ENCODE results near the gene NRCAM.

NRCAM gene

GRCh38 chr7:108128514-108128913, 327.7 kb downstream of the NRCAM start:
- DNase-seq (ENCODE audit: extremely low read depth, low read depth) = no peak
- no peak for TF ChIP-seq CTCF (IDR thresholded peaks at IDR 0.05; ENCODE audit: low read depth, low read length)

DNA sequence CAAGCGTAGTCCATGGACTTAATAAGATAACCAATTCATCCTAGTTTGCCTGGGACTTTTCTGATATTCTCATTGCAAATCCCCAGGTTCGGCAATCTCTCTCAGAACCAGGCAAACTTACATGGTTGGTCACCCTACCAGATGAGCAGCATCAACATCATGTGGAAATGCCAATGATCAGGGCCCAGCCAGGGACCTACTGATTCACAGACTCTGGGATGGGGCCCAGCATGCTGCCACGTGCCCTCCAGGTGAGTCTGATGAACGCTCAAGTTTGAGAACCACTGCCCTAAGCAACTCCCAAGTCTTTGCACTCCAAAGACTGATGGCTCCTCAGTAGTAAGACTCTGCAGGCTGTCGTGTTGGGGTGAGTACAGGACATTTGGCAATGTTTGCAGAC, 328.8 kb downstream of the NRCAM start:
- no peak for DNase-seq (ENCODE audit: extremely low read depth, low read depth)
- no peak for TF ChIP-seq CTCF (IDR thresholded peaks at IDR 0.05; ENCODE audit: low read depth, low read length)

DNA sequence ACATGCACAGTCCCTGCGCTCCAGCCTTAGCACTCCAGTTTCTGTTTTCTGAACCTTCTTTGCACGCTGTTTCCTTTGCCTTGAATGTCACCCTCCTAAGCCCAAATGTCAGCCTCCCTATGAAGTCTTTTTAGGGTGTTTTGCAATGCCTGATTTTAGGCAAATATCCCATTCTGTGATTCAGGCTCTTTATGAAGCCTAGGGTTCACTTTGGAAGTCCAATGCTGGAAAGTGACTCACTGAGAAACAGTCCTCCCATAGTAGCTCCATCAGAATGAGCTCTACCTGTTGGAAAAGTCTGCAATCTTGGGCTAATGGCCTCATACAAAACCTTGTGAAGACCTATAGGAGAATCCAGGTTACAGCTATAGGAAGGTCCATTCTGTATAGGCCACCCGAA, 331.4 kb downstream of the NRCAM start:
- DNase-seq (ENCODE audit: extremely low read depth, low read depth) = no peak
- no peak for TF ChIP-seq CTCF (IDR thresholded peaks at IDR 0.05; ENCODE audit: low read depth, low read length)

GRCh38 chr7:108122181-108122580, 334.1 kb downstream of the NRCAM start:
- TF ChIP-seq CTCF (IDR thresholded peaks at IDR 0.05; ENCODE audit: low read depth, low read length) = no peak

GRCh38 chr7:108120933-108121332, 335.3 kb downstream of the NRCAM start:
- no peak for DNase-seq (ENCODE audit: extremely low read depth, low read depth)
- TF ChIP-seq CTCF (IDR thresholded peaks at IDR 0.05; ENCODE audit: low read depth, low read length) = no peak

More at GRCh38 chr7:108122181-108122580, 334.1 kb downstream of the NRCAM start:
- no peak for DNase-seq (ENCODE audit: extremely low read depth, low read depth)

DNA sequence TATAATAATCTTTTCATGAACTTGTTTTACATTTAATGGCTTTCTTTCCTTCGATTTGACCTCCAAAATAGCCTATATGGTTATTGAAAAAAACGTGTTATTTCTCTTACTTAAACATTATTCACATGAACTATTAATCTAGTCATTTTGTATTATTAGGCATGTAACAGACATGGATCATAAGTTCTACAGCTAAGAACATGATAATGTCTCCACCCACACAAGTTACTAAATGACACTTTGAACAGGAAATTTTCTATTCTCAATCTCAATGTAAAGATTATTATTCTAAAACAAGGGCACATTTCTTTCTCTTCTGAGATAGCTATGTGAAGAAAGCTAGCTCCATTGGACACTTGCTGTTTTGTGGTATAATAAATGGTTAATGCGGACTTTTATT, 336.0 kb downstream of the NRCAM start:
- no peak for TF ChIP-seq CTCF (IDR thresholded peaks at IDR 0.05; ENCODE audit: low read depth, low read length)

DNA sequence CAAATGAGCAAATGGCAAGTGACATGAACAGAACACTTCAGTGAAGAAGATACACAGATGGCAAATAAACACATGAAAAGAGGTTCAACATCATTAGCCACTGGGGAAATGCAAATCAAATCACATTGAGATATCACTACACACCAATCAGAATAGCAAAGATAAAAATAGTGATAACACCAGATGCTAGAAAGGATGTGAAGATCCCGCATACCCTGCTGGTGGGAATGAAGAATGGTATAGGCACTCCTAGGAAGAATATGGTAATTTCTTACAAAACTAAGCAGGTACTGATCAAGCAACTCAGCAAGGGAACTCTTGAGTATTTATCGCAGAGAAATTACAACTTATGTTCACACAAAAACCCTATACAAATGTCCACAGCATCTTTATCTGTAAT, 337.3 kb downstream of the NRCAM start:
- no peak for TF ChIP-seq CTCF (IDR thresholded peaks at IDR 0.05; ENCODE audit: low read depth, low read length)
- no peak for DNase-seq (ENCODE audit: extremely low read depth, low read depth)

More for the DNA sequence above, 336.0 kb downstream of the NRCAM start:
- no peak for DNase-seq (ENCODE audit: extremely low read depth, low read depth)

All from AG09319 (cell line).